Measurements from ENCODE around the gene CTCF. TPM values are rescaled to one million over a fixed set of nuclear protein-coding genes. Genes with fewer than 3 reads are reported as not detected.

The CTCF gene
- 35.7 to 41.4 TPM (median 37.8 TPM) in 5 replicates for total RNA-seq (2022; extraction: Qiagen RNA extraction; ENCODE audit: low read depth)

DNA sequence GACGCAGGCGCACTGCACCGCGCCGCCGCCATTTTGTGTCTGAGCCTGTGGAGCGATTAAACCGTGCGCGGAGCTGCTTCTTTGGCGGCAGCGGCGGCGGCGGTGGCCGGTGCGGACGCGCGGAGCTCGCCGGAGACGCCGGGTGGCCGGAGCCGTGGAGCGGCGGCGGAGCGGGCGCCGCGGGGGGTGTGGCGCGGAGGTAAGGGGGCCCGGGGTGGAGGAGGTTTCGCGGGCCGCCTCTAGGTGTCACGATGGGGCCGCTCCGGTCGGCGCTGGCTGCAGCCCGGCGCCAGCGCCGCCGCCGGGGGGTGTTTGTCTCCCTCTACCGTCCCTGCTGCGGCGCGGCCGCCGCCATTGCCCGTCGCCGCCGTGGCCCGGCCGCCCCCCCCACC is at the start of gene CTCF:
Gene CTCF, plus strand, starts transcription at position 1 of the 392 bp plus-strand sequence. CDS start 48,307 bp downstream, outside the sequence.

GRCh38 chr16:67528222-67528869 is 34.0 kb upstream of the CTCF start, which contains the start of gene RIPOR1:
Gene RIPOR1, plus strand, starts transcription at chr16:67528829. Its CDS starts 9,618 bp downstream, at chr16:67538447.

GRCh38 chr16:67659675-67660563 is 97.6 kb downstream of the CTCF start, which contains the start of gene ACD:
Gene ACD, minus strand, starts transcription at chr16:67660260. Its CDS starts 40 bp downstream, at chr16:67660220.

GRCh38 chr16:67660564-67661028 is 98.3 kb downstream of the CTCF start, which contains the start of gene PARD6A:
Gene PARD6A, plus strand, starts transcription at chr16:67660960. Its CDS starts 79 bp downstream, at chr16:67661039.

DNA sequence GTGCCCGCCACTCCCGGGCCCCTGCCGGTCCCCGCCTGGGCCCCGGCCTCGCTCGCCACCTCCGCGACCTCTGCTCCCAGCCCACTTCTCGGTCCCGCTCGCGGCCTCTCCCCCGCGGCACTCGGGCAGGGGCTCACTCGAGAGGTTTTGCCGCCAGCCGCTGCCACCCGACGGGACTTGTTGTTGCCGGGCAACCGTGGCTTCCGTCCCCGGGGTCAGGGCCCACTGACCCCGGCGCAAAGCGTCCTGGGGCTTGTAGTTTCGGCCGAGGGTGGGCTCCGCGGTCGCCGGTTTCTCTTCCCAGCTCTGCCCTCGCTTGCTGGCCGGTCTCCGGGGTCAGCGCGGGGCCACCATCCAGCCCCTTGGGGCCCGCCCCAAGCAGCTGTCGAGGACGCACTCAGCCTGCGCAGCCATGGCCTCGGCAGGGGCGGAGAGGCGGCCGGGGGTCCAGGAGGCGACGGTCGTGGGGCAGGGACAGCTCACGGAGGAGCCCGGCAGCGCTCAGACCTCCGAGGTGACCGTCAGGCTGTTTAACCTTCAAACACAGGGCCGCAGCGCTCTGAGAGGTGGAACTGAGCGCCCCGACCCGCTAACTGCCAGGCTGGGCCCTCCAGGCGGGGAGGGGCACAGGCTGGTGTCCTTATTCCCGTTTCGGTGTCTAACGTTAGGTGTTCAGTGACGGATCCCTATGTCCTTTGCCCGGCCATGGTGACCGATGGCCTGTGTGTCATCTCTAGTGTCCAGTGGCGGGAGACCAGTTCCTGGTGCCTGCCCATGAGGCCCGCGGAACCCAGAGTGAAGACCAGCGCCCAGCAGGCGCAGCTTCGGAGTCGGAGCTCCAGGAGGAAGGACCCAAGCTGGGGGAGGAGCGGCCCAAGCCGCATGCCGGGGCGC is 104.5 kb downstream of the CTCF start, which contains the start of the genes C16orf86 and ENKD1:
Gene C16orf86, plus strand, starts transcription at position 256 of the 894 bp plus-strand sequence. Its CDS starts 157 bp downstream, at position 413.
Gene ENKD1, minus strand, starts transcription at position 192 of the 894 bp plus-strand sequence. CDS start 308 bp downstream, outside the sequence.

Other genes with a start within 250 kb of the CTCF start
- gene KCTD19, start 235.8 kb upstream of the CTCF start, total RNA-seq (2022; extraction: Qiagen RNA extraction; ENCODE audit: low read depth) = 0.06 to 0.46 TPM (median 0.22 TPM) in 5 replicates
- gene LRRC36, start 235.7 kb upstream of the CTCF start, total RNA-seq (2022; extraction: Qiagen RNA extraction; ENCODE audit: low read depth) = 0.13 to 0.27 TPM (median 0.14 TPM) in 3 of 5 replicates, not detected in the others
- 8.4 to 13.5 TPM (median 11.8 TPM) in 5 replicates for gene TPPP3, start 169.0 kb upstream of the CTCF start, total RNA-seq (2022; extraction: Qiagen RNA extraction; ENCODE audit: low read depth)
- 5.8 to 9.2 TPM (median 6.1 TPM) in 5 replicates for gene ZDHHC1, start 146.0 kb upstream of the CTCF start, total RNA-seq (2022; extraction: Qiagen RNA extraction; ENCODE audit: low read depth)
- gene HSD11B2, start 131.4 kb upstream of the CTCF start, total RNA-seq (2022; extraction: Qiagen RNA extraction; ENCODE audit: low read depth) = 1.5 to 1.8 TPM (median 1.6 TPM) in 5 replicates
- gene ATP6V0D1, start 81.4 kb upstream of the CTCF start, total RNA-seq (2022; extraction: Qiagen RNA extraction; ENCODE audit: low read depth) = 96.9 to 122 TPM (median 109 TPM) in 5 replicates
- not detected in 5 replicates for gene AGRP, start 79.0 kb upstream of the CTCF start, total RNA-seq (2022; extraction: Qiagen RNA extraction; ENCODE audit: low read depth)
- gene RIPOR1, start 33.7 kb upstream of the CTCF start, total RNA-seq (2022; extraction: Qiagen RNA extraction; ENCODE audit: low read depth) = 35.5 to 51.5 TPM (median 44.3 TPM) in 5 replicates
- gene CARMIL2, start 82.6 kb downstream of the CTCF start, total RNA-seq (2022; extraction: Qiagen RNA extraction; ENCODE audit: low read depth) = 0.78 to 2.0 TPM (median 1.3 TPM) in 5 replicates
- gene ACD, start 97.7 kb downstream of the CTCF start, total RNA-seq (2022; extraction: Qiagen RNA extraction; ENCODE audit: low read depth) = 30.0 to 36.4 TPM (median 32.9 TPM) in 5 replicates
- gene PARD6A, start 98.4 kb downstream of the CTCF start, total RNA-seq (2022; extraction: Qiagen RNA extraction; ENCODE audit: low read depth) = 1.4 to 2.3 TPM (median 1.7 TPM) in 5 replicates
- gene ENKD1, start 104.2 kb downstream of the CTCF start, total RNA-seq (2022; extraction: Qiagen RNA extraction; ENCODE audit: low read depth) = 7.5 to 12.1 TPM (median 10.7 TPM) in 5 replicates
- gene C16orf86, start 104.3 kb downstream of the CTCF start, total RNA-seq (2022; extraction: Qiagen RNA extraction; ENCODE audit: low read depth) = 0.11 to 0.17 TPM (median 0.14 TPM) in 3 of 5 replicates, not detected in the others
- 17.4 to 19.2 TPM (median 17.8 TPM) in 5 replicates for gene GFOD2, start 156.8 kb downstream of the CTCF start, total RNA-seq (2022; extraction: Qiagen RNA extraction; ENCODE audit: low read depth)
- gene RANBP10, start 244.0 kb downstream of the CTCF start, total RNA-seq (2022; extraction: Qiagen RNA extraction; ENCODE audit: low read depth) = 8.7 to 9.8 TPM (median 9.2 TPM) in 5 replicates
- gene TSNAXIP1, start 244.4 kb downstream of the CTCF start, total RNA-seq (2022; extraction: Qiagen RNA extraction; ENCODE audit: low read depth) = 0.35 to 0.83 TPM (median 0.43 TPM) in 5 replicates

Measured in A549 treated with CpdA at 1 μM for 4 hours (cell line).